Tongue (tissue), 2 donors: ENCODE results near the gene PLSCR2. TPM values are rescaled to one million over a fixed set of nuclear protein-coding genes. Genes with fewer than 3 reads are reported as not detected.
"Not testable (repeated sequence)": the region's sequence is repeated elsewhere in the genome, so short reads cannot be mapped to it uniquely, and the experiment has no call there.

Experiments used
- DNase-seq: peaks from one replicate; pipeline ENCODE4 v3.0.0-alpha.2; 2015
- total RNA-seq: library from RNA; depleted of rRNA; stranded (reverse); fragments of >200 nt; gene quantifications from one replicate; pipeline ENCODE4 v1.2.3, GENCODE V29; 2014

PLSCR2 gene
- total RNA-seq, 1 donor from 2014 or later, result not detected

DNA sequence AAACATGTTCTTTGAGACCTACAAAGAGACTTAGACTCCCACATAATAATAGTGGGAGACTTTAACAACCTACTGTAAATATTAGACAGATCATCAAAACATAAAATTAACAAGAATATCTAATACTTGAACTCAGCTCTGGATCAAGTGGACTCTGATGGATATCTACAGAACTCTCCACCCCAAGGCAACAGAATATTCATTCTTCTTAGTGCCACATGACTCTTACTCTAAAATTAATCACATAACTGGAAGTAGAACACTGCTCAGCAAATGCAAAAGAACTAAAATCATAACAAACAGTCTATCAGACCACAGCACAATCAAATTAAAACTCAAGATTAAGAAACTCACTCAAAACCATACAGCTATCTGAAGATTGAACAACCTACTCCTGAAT lies 15.9 kb upstream of the PLSCR2 start:
- no peak for DNase-seq

DNA sequence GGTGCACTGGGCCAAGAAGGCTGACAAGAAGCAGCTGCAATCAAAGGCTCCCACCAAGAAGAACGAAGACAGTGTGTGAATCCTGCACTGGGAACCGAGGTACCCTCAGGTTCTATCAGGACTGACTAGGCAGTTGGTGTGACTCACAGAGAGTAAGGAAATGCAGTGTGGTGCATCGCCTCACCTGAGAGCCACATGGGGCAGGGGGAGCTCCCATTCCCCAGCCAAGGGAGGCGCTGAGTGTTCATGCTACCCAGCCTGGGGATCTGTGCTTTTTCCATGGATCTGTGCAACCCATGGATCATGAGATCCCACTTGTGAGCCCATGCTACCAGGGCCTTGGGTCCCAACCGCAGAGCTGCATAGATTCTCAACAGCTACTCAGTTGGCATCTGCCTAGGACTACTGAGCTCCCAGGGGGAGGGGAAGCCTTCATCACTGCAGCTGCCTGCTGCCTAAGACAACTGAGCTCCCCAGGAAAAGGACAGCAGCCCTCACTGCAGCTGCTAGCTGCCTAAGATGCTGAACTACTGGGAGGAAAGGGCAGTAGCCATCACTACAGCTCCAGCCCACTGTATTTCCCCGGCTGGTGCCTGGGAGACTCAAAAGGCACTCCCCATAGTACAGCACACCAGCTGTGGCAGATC lies 6.9 kb upstream of the PLSCR2 start:
- peak; percentile 32 for DNase-seq

DNA sequence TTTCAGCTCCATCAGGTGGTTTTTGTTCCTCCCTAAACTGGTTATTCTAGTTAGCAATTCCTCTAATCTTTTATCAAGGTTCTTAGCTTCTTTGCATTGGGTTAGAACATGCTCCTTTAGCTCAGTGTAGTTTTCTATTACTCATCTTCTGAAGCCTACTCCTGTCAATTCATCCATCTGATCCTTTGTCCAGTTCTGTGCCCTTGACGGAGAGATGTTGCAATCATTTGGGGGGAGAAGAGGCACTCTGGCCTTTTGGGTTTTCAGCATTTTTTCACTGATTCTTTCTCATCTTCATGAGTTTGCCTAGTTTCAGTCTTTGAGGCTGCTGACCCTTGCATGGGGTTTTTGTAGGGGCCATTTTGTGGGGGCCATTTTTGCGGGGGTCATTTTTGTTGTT lies 5.6 kb upstream of the PLSCR2 start:
- not testable (repeated sequence) for DNase-seq

DNA sequence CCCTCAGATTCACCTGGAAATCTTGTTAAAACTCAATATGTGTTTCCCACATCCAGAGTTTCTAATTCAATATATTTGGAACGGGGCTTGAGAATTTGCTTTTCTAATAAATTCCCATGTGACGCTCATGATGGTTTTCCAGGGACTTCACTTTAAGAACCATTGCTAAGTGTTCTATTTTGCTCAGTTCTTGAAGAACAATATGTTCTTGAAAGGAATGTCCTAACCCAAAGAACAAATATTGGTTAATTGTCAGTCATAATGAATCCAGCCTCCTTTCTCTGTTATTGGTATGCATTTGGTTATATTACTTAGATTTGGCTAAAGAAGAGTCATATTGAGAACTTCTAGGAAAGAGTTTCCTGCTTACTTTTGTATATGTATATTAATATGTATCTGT lies 4.4 kb upstream of the PLSCR2 start:
- no peak for DNase-seq

- no peak for DNase-seq
Measured at GRCh38 chr3:146472611-146473010, 3.2 kb upstream of the PLSCR2 start.

GRCh38 chr3:146471012-146471411 lies 1.7 kb upstream of the PLSCR2 start:
- DNase-seq, result no peak

- DNase-seq, result no peak
Measured at GRCh38 chr3:146470425-146470990, 1.1 kb upstream of the PLSCR2 start.

GRCh38 chr3:146468671-146469149 lies 651 bp downstream of the PLSCR2 start:
- DNase-seq, result peak; percentile 36

- DNase-seq, result peak; percentile 53
Measured at GRCh38 chr3:146468234-146468633, 1.1 kb downstream of the PLSCR2 start.

- no peak for DNase-seq
Measured at GRCh38 chr3:146466604-146467003, 2.8 kb downstream of the PLSCR2 start.

DNA sequence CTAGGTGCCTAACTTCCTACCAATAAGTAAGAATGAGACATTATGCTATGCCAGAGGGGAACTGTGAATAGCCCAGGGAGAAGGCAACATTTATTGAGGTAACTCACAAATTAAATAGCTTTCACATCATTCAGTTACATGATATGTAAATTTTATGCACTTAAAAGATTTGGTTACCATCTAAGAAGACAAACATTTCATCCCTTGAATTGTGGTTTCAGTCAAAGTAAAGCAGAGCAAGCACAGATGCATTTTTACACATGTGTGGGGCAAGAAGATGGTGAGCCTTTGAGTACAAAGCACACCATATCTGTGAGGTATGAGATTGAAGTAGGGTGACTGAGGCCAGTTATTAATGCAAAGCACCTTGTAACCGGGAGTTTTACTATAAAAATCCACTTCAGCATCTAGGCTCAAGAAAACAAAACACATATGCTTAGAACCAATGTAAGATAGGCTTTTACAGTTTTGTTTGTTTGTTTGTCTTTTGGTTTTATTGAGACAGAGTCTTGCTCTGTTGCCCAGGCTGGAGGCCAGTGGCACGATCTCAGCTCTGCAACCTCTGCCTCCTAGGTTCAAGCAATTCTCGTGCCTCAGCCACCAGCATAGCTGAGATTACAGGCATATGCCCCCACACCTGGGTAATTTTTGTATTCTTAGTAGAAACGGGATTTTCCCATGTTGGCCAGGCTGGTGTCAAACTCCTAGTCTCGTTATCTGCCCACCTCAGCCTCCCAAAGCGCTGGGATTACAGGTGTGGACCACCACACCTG lies 3.5 kb downstream of the PLSCR2 start:
- no peak for DNase-seq

DNA sequence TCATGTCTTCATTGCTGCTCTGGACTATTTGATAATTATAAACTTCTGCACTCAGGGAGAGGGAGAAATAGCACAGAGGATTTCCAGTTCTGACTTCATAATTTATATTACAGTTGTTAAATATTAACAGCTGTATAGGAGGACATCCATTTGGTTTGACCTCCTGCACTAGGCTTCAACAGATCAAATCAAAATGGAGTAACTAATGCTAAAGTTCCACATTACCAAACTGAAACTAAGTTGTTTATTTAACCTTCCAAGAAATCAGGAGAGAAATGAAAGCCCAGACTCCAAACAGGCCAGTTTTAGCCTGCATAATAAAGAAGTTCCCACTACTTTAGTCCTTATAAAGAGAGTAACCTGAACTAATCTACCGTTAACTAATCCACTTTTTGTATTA lies 4.6 kb downstream of the PLSCR2 start:
- DNase-seq, result no peak

GRCh38 chr3:146464005-146464595 lies 5.3 kb downstream of the PLSCR2 start:
- no peak for DNase-seq

GRCh38 chr3:146454796-146455195 lies 14.6 kb downstream of the PLSCR2 start:
- DNase-seq, result no peak

- no peak for DNase-seq
Measured at GRCh38 chr3:146449613-146450012, 19.7 kb downstream of the PLSCR2 start.

DNA sequence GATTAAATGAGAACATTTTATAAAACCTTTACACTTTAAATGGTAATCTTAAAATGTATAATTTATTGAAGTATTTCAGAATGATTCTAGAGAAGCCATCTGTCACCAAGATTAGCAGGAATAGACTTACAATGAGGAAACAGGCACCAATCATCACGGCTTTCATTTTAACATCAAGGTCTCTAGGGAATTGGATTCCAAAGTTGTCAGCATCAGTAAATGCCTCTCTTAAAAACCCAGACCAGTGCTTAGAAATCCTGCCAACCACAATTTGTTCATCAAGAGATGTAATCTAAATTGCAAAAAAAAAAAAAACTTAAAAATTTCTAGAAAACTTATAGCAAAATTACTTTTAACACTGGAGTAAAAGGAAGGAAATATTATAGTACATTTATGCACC lies 20.3 kb downstream of the PLSCR2 start:
- no peak for DNase-seq

GRCh38 chr3:146446026-146446425 lies 23.3 kb downstream of the PLSCR2 start:
- DNase-seq, result no peak

DNA sequence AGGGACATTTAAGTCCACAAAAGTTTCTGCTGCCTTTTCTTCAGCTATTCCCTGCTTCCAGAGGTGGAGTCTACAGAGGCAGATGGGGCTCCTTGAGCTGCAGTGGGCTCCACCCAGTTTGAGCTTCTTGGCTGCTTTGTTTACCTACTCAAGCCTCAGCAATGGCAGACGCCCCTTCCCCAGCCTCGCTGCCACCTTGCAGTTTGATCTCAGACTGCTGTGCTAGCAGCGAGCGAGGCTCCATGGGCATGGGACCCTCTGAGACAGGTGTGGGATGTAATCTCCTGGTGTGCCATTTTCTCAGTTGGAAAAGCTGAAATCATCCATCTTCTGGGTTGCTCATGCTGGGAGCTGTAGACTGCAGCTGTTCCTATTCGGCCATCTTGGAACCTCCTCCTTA lies 29.1 kb downstream of the PLSCR2 start:
- DNase-seq, result not testable (repeated sequence)

DNA sequence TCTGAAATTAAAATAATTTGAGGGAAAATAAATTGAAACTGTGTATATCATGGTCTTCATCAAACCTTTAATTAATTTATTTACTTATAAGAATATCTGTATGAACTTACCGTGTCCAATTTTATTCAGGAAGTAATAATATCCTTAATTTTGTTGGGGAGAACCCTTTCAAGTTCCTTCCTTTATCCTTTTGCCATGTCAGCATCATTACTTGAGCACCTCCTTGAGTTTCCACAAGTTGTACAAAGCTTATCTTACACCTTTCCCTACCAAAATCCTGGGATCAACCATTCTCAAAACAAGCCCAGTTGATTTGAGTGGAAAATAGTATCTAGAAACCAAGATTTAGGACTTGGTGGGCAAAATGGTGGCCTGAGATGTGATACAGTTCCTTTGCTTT lies 37.3 kb downstream of the PLSCR2 start:
- no peak for DNase-seq

GRCh38 chr3:146431240-146431639 lies 38.1 kb downstream of the PLSCR2 start:
- peak; percentile 3 for DNase-seq

DNA sequence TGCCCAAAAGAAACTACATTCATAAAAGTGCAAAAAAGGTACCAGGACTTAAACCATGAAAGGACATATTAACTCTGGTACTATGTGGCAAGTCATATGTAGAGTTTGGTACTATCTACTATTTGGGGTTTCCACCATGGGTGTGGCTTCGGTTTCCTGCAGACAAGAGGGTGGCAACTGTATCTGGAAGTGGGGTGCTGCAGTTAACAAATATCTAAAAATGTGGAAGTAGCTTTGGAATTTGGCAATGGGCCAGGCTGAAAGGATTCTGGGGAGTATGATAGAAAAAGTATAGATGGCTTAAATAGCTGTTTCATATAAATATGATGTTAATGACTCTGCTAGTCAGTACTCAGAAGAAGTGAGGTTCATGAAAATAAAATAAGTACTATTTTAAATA lies 44.0 kb downstream of the PLSCR2 start:
- DNase-seq, result no peak

- peak; percentile 2 for DNase-seq
Measured at GRCh38 chr3:146421819-146422759, 47.3 kb downstream of the PLSCR2 start.
